ENCODE results near the gene MTARC2.

GRCh38 chr1:220788900-220789299 lies 40.8 kb downstream of the MTARC2 start:
- TF ChIP-seq CTCF (IDR thresholded peaks at IDR 0.05 in 8 of 11, conservative IDR thresholded peaks at IDR 0.05 in 3 of 11) = no peak
- no peak for TF ChIP-seq POLR2A (IDR thresholded peaks at IDR 0.05)

Data from spleen (tissue), 7 donors.